T-cell (primary cell): Measurements from ENCODE around the gene CLIP3. TPM values are rescaled to one million over a fixed set of nuclear protein-coding genes. Genes with fewer than 3 reads are reported as not detected.
"Not testable (repeated sequence)": the region's sequence is repeated elsewhere in the genome, so short reads cannot be mapped to it uniquely, and the experiment has no call there.

Experiments used
- ATAC-seq, 4 experiments: fragments of 200-7000 bp in 3 of 4; fragments of 150-1000 bp in 1 of 4; cut with Tn5 transposase; replicated peaks in 1 of 4; 1 replicate in 3 of 4; 2 replicates in 1 of 4; pipeline ENCODE4 v1.10.0; 2021; ENCODE audit warnings: moderate library complexity in 3 of 4, mild to moderate bottlenecking in 2 of 4, moderate number of reproducible peaks in 1 of 4
- CTCF ChIA-PET, 2 donors: fragments of 300-600 bp; sonication (Branson Sonifier 250); formaldehyde crosslinking; loops; one replicate each; lab custom pipeline; 2022; ENCODE audit warnings: antibody characterized with exemption in 2 of 2; lab: Charles Lee
- POLR2A ChIA-PET, 2 donors: fragments of 300-600 bp; sonication (Branson Sonifier 250); formaldehyde crosslinking; loops; one replicate each; lab custom pipeline; 2022; ENCODE audit warnings: antibody characterized with exemption in 2 of 2; lab: Charles Lee
- DNase-seq, 35 experiments: peaks; one replicate each; pipeline versions ENCODE4 v3.0.0 to v3.0.0-alpha.2; 2013 to 2023
- H3K27ac ChIP-seq: one replicate; pipeline ENCODE4 v1.5.1; 2013; ENCODE audit warnings: low read length
- H3K27me3 ChIP-seq, 2 experiments: replicated peaks in 1 of 2; 1 replicate in 1 of 2; 2 replicates in 1 of 2; pipeline versions ENCODE4 v1.6.1 to v1.7.0; 2013; ENCODE audit warnings: low read length in 1 of 2, mixed read lengths in 1 of 2; ENCODE audit not compliant: control insufficient read depth in 2 of 2, insufficient read depth in 2 of 2; ENCODE audit errors: extremely low read depth in 1 of 2
- H3K36me3 ChIP-seq, 2 donors: 1 replicate in 1 of 2; 2 replicates in 1 of 2; pipeline versions ENCODE4 v1.6.1 to v1.7.0; 2013; ENCODE audit warnings: low read length in 1 of 2; ENCODE audit not compliant: control insufficient read depth in 2 of 2, insufficient read depth in 1 of 2; ENCODE audit errors: extremely low read depth in 1 of 2
- H3K4me1 ChIP-seq, 2 experiments: 1 replicate in 1 of 2; 2 replicates in 1 of 2; pipeline versions ENCODE4 v1.6.1 to v1.7.0; 2013; ENCODE audit warnings: low read length in 2 of 2, mixed read lengths in 1 of 2; ENCODE audit not compliant: insufficient read depth in 2 of 2, control insufficient read depth in 1 of 2; ENCODE audit errors: extremely low read depth in 1 of 2
- H3K4me3 ChIP-seq, 2 donors: 1 replicate in 1 of 2; 2 replicates in 1 of 2; pipeline versions ENCODE4 v1.5.1 to v1.7.0; 2013; ENCODE audit warnings: mild to moderate bottlenecking in 2 of 2, low read length in 1 of 2, moderate library complexity in 1 of 2; ENCODE audit not compliant: control insufficient read depth in 1 of 2; ENCODE audit errors: extremely low read depth in 1 of 2
- H3K9me3 ChIP-seq: 2 replicates; pipeline ENCODE4 v1.7.0; 2013
- H3K27ac Mint-ChIP-seq, 2 donors: one replicate each; pipeline ENCODE4 v1.8.0; 2020 to 2021; ENCODE audit warnings: mild to moderate bottlenecking in 2 of 2, mixed read lengths in 2 of 2
- H3K27me3 Mint-ChIP-seq, 2 donors: one replicate each; pipeline ENCODE4 v1.8.0; 2021 to 2022; ENCODE audit warnings: mixed read lengths in 2 of 2
- H3K36me3 Mint-ChIP-seq: one replicate; pipeline ENCODE4 v1.8.0; 2021; ENCODE audit warnings: mixed read lengths
- H3K4me1 Mint-ChIP-seq, 3 donors: one replicate each; pipeline ENCODE4 v1.8.0; 2020 to 2022; ENCODE audit warnings: mixed read lengths in 3 of 3, mild to moderate bottlenecking in 1 of 3
- H3K4me3 Mint-ChIP-seq, 3 donors: one replicate each; pipeline ENCODE4 v1.8.0; 2020 to 2022; ENCODE audit warnings: mild to moderate bottlenecking in 3 of 3, mixed read lengths in 3 of 3, moderate library complexity in 3 of 3
- H3K9me3 Mint-ChIP-seq, 3 donors: one replicate each; pipeline ENCODE4 v1.8.0; 2020 to 2022; ENCODE audit warnings: mixed read lengths in 3 of 3
- WGBS: methylation state at CpG from one replicate; pipeline ENCODE4 v1.1.5; 2013; ENCODE audit warnings: missing lambda C conversion rate; ENCODE audit not compliant: insufficient coverage; 5-methylcytosine and 5-hydroxymethylcytosine counted together
- total RNA-seq, 35 experiments: library from RNA in 6 of 35; stranded (reverse) in 6 of 35; fragments of 120-200 nt in 1 of 35; gene quantifications; one replicate each; pipeline versions ENCODE4 v1.2.1 to v1.2.4 and lab custom pipeline; 2013 to 2026

Gene CLIP3
- total RNA-seq, 5 donors from 2014 or later (not counting 1 experiment from before 2014, with no cell fraction given), result 1.4 to 6.2 (median 2.6) TPM

- no peaks in the 10 kb centered on the region for H3K9me3 Mint-ChIP-seq
Measured at GRCh38 chr19:35988824-35989223, 43.8 kb downstream of the CLIP3 start.

DNA sequence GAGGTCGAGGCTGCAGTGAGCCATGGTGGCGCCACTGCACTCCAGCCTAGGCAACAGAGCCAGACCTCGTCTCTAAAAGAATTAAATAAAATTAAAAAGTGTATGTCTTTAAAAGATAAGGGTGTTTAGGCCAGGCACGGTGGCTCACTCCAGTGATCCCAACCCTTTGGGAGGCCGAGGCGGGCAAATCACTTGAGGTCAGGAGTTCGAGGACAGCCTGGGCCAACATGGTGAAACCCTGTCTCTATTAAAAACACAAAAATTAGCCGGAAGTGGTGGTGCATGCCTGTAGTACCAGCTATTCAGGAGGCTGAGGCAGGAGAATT lies 45.1 kb downstream of the CLIP3 start:
- DNase-seq, result no peak
- Histone ChIP-seq H3K27me3 (peaks cover 0 to 70% of the 10 kb centered on the region in 2 experiments), H3K9me3 (no peaks in the 10 kb centered on the region), H3K36me3 (no peaks in the 10 kb centered on the region), H3K4me1 (peaks cover 0 to 16% of the 10 kb centered on the region in 2 experiments), H3K27ac (no peak overlapping the region), H3K4me3 (no peak overlapping the region)
- Mint-ChIP-seq H3K9me3 (no peaks in the 10 kb centered on the region), H3K36me3 (no peaks in the 10 kb centered on the region), H3K4me3 (peak overlapping the region in 2 of 3 donors; percentile 24 to 76), H3K27me3 (peaks cover 35 to 43% of the 10 kb centered on the region in 2 donors), H3K27ac (no peak overlapping the region), H3K4me1 (peaks cover 6 to 15% (median 6%) of the 10 kb centered on the region in 3 donors)
- POLR2A ChIA-PET, result no interaction called here
- CTCF ChIA-PET, result interaction anchor here in 1 of 2 donors (0.7 kb wide), 1 partner anchor 1485 kb away, joined by 3 read pairs; no protein-coding TSS in a partner anchor
- no CpG with 5 or more reads among the region's 8 CpGs for WGBS
- peak in 2 of 4 experiments; percentile 24 for ATAC-seq

More at GRCh38 chr19:35988824-35989223, 43.8 kb downstream of the CLIP3 start:
- CTCF ChIA-PET, result interaction anchor here in 1 of 2 donors (0.7 kb wide), 1 partner anchor 405 kb away, joined by 4 read pairs; no protein-coding TSS in a partner anchor
- H3K9me3 ChIP-seq, result no peaks in the 10 kb centered on the region
- peaks cover 30 to 34% of the 10 kb centered on the region in 2 donors for H3K27me3 Mint-ChIP-seq
- DNase-seq (no peak), ATAC-seq (no peak)
- peaks cover 6 to 15% (median 6%) of the 10 kb centered on the region in 3 donors for H3K4me1 Mint-ChIP-seq
- POLR2A ChIA-PET, result no interaction called here
- no peaks in the 10 kb centered on the region for H3K36me3 Mint-ChIP-seq
- H3K4me3 Mint-ChIP-seq, result no peak overlapping the region
- no peak overlapping the region for H3K27ac ChIP-seq
- no peaks in the 10 kb centered on the region for H3K36me3 ChIP-seq
- H3K4me1 ChIP-seq, result peaks cover 0 to 19% of the 10 kb centered on the region in 2 experiments
- peaks cover 0 to 58% of the 10 kb centered on the region in 2 experiments for H3K27me3 ChIP-seq
- WGBS, result 100% methylated on average over 1 of the region's 3 CpGs
- H3K4me3 ChIP-seq, result no peak overlapping the region
- H3K27ac Mint-ChIP-seq, result no peak overlapping the region

GRCh38 chr19:35986664-35987570 lies 45.8 kb downstream of the CLIP3 start:
- H3K4me1 Mint-ChIP-seq, result peaks cover 6 to 15% (median 6%) of the 10 kb centered on the region in 3 donors
- H3K36me3 Mint-ChIP-seq, result no peaks in the 10 kb centered on the region
- H3K4me3 Mint-ChIP-seq, result peak overlapping the region; percentile 72 to 79 (median 76)
- Histone ChIP-seq H3K27me3 (peaks cover 0 to 75% of the 10 kb centered on the region in 2 experiments), H3K36me3 (no peaks in the 10 kb centered on the region), H3K27ac (no peak overlapping the region), H3K4me1 (peaks cover 0 to 16% of the 10 kb centered on the region in 2 experiments), H3K9me3 (no peaks in the 10 kb centered on the region), H3K4me3 (peak overlapping the region; percentile 10 to 32)
- ChIA-PET POLR2A (interaction anchor here in 1 of 2 donors (0.6 kb wide), 1 partner anchor 21 kb away, joined by 3 read pairs; no protein-coding TSS in a partner anchor), CTCF (interaction anchor here in 1 of 2 donors (0.7 kb wide), 1 partner anchor 1484 kb away, joined by 3 read pairs; no protein-coding TSS in a partner anchor)
- H3K9me3 Mint-ChIP-seq, result no peaks in the 10 kb centered on the region
- DNase-seq (peak in 7 of 35 experiments; percentile 10 to 40 (median 19)), ATAC-seq (peak; percentile 63 to 77 (median 71))
- no peak overlapping the region for H3K27ac Mint-ChIP-seq
- WGBS, result 10% methylated on average over 43 of the region's 54 CpGs
- H3K27me3 Mint-ChIP-seq, result peaks cover 35 to 43% of the 10 kb centered on the region in 2 donors

GRCh38 chr19:35986111-35986510 lies 46.6 kb downstream of the CLIP3 start:
- ChIA-PET CTCF (no interaction called here), POLR2A (interaction anchor here in 1 of 2 donors (0.6 kb wide), 1 partner anchor 20 kb away, joined by 3 read pairs; no protein-coding TSS in a partner anchor)
- H3K4me3 Mint-ChIP-seq, result peak overlapping the region; percentile 17 to 76 (median 28)
- ATAC-seq, result no peak
- Histone ChIP-seq H3K4me1 (peaks cover 0 to 16% of the 10 kb centered on the region in 2 experiments), H3K27me3 (peaks cover 0 to 81% of the 10 kb centered on the region in 2 experiments), H3K27ac (no peak overlapping the region), H3K4me3 (no peak overlapping the region), H3K36me3 (no peaks in the 10 kb centered on the region), H3K9me3 (no peaks in the 10 kb centered on the region)
- no peak overlapping the region for H3K27ac Mint-ChIP-seq
- no peaks in the 10 kb centered on the region for H3K36me3 Mint-ChIP-seq
- no peaks in the 10 kb centered on the region for H3K9me3 Mint-ChIP-seq
- 87% methylated on average over 5 of the region's 5 CpGs for WGBS
- DNase-seq, result no peak
- peaks cover 39 to 48% of the 10 kb centered on the region in 2 donors for H3K27me3 Mint-ChIP-seq
- peaks cover 6 to 15% (median 6%) of the 10 kb centered on the region in 3 donors for H3K4me1 Mint-ChIP-seq

DNA sequence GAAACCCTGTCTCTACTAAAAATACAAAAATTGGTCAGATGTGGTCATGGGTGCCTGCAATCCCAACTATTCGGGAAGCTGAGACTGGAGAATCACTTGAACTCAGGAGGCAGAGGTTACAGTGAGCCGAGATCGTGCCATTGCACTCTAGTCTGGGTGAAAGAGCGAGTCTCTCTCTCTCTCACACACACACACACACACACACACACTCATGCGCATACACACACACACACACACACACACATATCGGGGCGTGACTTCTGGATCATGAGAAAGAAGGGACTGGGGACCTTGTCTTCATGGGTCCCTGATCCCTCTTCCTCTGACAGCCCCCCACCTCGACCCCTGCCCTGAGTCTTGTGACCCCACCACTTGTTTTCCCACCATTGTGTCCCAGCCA lies 49.5 kb downstream of the CLIP3 start:
- no peak overlapping the region for H3K4me3 ChIP-seq
- H3K36me3 ChIP-seq, result no peaks in the 10 kb centered on the region
- no peak overlapping the region for H3K4me3 Mint-ChIP-seq
- ATAC-seq (no peak), DNase-seq (no peak)
- ChIA-PET CTCF (interaction anchor here in 1 of 2 donors (0.6 kb wide), 1 partner anchor 14 kb away, joined by 5 read pairs; no protein-coding TSS in a partner anchor), POLR2A (no interaction called here)
- H3K27ac Mint-ChIP-seq, result no peak overlapping the region
- peaks cover 55 to 62% of the 10 kb centered on the region in 2 donors for H3K27me3 Mint-ChIP-seq
- H3K4me1 ChIP-seq, result peaks cover 0 to 16% of the 10 kb centered on the region in 2 experiments
- H3K27ac ChIP-seq, result no peak overlapping the region
- no peaks in the 10 kb centered on the region for H3K9me3 Mint-ChIP-seq
- 68% methylated on average over 6 of the region's 8 CpGs for WGBS
- no peaks in the 10 kb centered on the region for H3K9me3 ChIP-seq
- H3K27me3 ChIP-seq, result peaks cover 0 to 84% of the 10 kb centered on the region in 2 experiments
- H3K4me1 Mint-ChIP-seq, result peaks cover 6 to 23% (median 6%) of the 10 kb centered on the region in 3 donors
- H3K36me3 Mint-ChIP-seq, result no peaks in the 10 kb centered on the region

DNA sequence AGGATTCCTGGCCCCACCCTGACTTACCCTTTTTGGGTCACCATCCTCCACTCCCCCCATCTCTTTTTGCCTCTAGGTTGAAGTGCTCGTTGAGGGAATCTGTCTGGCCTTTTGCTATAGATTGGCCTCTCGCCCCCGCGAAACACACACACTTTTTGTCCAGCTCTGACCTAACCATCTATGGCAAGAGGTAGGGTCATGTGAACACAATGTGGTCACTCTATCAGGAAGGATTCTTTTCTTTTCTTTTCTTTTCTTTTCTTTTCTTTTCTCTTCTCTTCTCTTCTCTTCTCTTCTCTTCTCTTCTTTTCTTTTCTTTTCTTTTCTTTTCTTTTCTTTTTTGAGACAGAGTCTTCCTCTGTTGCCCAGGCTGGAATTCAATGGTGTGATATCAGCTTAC lies 51.7 kb downstream of the CLIP3 start:
- POLR2A ChIA-PET, H3K4me1 ChIP-seq, H3K36me3 Mint-ChIP-seq, H3K27ac Mint-ChIP-seq, H3K4me3 ChIP-seq, H3K9me3 ChIP-seq, ATAC-seq, H3K9me3 Mint-ChIP-seq, DNase-seq, CTCF ChIA-PET, H3K27ac ChIP-seq, H3K4me3 Mint-ChIP-seq, H3K36me3 ChIP-seq: not testable (repeated sequence)
- H3K27me3 ChIP-seq, result peaks cover 0 to 80% of the 10 kb centered on the region in 2 experiments
- Mint-ChIP-seq H3K4me1 (peaks cover 0 to 15% (median 0%) of the 10 kb centered on the region in 3 donors), H3K27me3 (peaks cover 51 to 55% of the 10 kb centered on the region in 2 donors)
- no CpG with 5 or more reads among the region's 4 CpGs for WGBS
